A673 (cell line): ENCODE measurements around the gene MAGEA2B. TPM values are rescaled to one million over a fixed set of nuclear protein-coding genes. Genes with fewer than 3 reads are reported as not detected.
"Not testable (repeated sequence)": the region's sequence is repeated elsewhere in the genome, so short reads cannot be mapped to it uniquely, and the experiment has no call there.

Experiments used
- BruUV-seq: library from RNA; stranded (reverse); fragments of 400-500 nt; replicated peaks from 2 replicates; lab custom pipeline; 2021; lab: Mats Ljungman, UMichigan
- CTCF ChIA-PET: fragments of 300-600 bp; sonication (Branson Sonifier 250); formaldehyde crosslinking; loops from one replicate; lab custom pipeline; 2022; ENCODE audit warnings: antibody characterized with exemption; lab: Charles Lee
- POLR2A ChIA-PET: fragments of 300-600 bp; sonication (Branson Sonifier 250); formaldehyde crosslinking; loops from one replicate; lab custom pipeline; 2022; ENCODE audit warnings: antibody characterized with exemption; ENCODE audit not compliant: low non-redundant PET; lab: Charles Lee
- DNase-seq: peaks from one replicate; pipeline ENCODE4 v3.0.0-alpha.2; 2015; ENCODE audit warnings: low spot score
- H3K27ac ChIP-seq: fragments of 200-600 bp; sonication (generic); 2 replicates; pipeline ENCODE4 v1.5.1; 2016; ENCODE audit warnings: mixed run types, low read depth, mild to moderate bottlenecking, mixed read lengths, antibody characterized with exemption, low read length; ENCODE audit not compliant: poor library complexity, severe bottlenecking
- H3K27me3 ChIP-seq: fragments of 200-600 bp; sonication (generic); replicated peaks from 2 replicates; pipeline ENCODE4 v1.6.1; 2017; ENCODE audit warnings: mixed run types, low read depth, mild to moderate bottlenecking, mixed read lengths, antibody characterized with exemption, low read length; ENCODE audit not compliant: insufficient read depth, poor library complexity
- H3K36me3 ChIP-seq: fragments of 200-600 bp; sonication (generic); 2 replicates; pipeline ENCODE4 v1.6.1; 2016; ENCODE audit warnings: mixed run types, mild to moderate bottlenecking, mixed read lengths, antibody characterized with exemption, low read length; ENCODE audit not compliant: insufficient read depth, poor library complexity, severe bottlenecking
- H3K4me1 ChIP-seq: fragments of 200-600 bp; sonication (generic); 2 replicates; pipeline ENCODE4 v1.6.1; 2017; ENCODE audit warnings: mixed run types, mild to moderate bottlenecking, mixed read lengths, antibody characterized with exemption, low read length; ENCODE audit not compliant: insufficient read depth, poor library complexity, severe bottlenecking
- H3K4me3 ChIP-seq: fragments of 200-600 bp; sonication (generic); 2 replicates; pipeline ENCODE4 v1.5.1; 2016; ENCODE audit warnings: low read depth, mixed run types, mild to moderate bottlenecking, mixed read lengths, low read length; ENCODE audit not compliant: poor library complexity, severe bottlenecking
- H3K9me3 ChIP-seq: fragments of 200-600 bp; sonication (generic); 2 replicates; pipeline ENCODE4 v1.6.1; 2016; ENCODE audit warnings: mixed run types, low read depth, mild to moderate bottlenecking, mixed read lengths, antibody characterized with exemption, low read length; ENCODE audit not compliant: poor library complexity, severe bottlenecking
- intact Hi-C: fragments of 100-400 bp; cut with micrococcal nuclease; formaldehyde crosslinking; loops from one replicate; pipeline ENCODE4 v1.10.0; 2022; ENCODE audit not compliant: unreplicated experiment
- total RNA-seq: library from RNA; stranded (reverse); gene quantifications from 2 replicates; pipeline ENCODE4 v1.2.3, GENCODE V29; 2021

The MAGEA2B gene
- total RNA-seq, 1 experiment from 2014 or later, result not detected

DNA sequence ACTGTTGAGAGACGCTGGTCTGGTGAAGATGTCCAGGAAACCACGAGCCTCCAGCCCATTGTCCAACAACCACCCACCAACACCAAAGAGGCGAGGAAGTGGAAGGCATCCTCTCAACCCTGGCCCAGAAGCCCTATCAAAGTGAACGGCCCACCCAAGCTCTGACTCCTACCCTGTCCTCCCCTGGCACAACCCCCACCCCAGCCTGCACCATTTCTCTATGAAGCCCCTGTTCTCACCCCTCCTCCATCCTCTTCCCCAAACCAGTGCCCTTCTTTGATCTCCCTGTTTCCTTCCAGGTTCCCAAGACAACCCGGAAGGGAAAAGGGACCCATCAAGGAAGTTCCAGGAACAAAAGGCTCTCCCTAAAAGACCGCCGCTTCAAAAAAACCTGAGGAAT, 45.1 kb downstream of the MAGEA2B start:
- H3K36me3 ChIP-seq, H3K4me3 ChIP-seq, POLR2A ChIA-PET, H3K27ac ChIP-seq, intact Hi-C loops, H3K4me1 ChIP-seq, H3K9me3 ChIP-seq, BruUV-seq, H3K27me3 ChIP-seq, CTCF ChIA-PET, DNase-seq: not testable (repeated sequence)

GRCh38 chrX:152761582-152761981, 47.2 kb downstream of the MAGEA2B start:
- DNase-seq, CTCF ChIA-PET, H3K27ac ChIP-seq, H3K27me3 ChIP-seq, H3K36me3 ChIP-seq, intact Hi-C loops, BruUV-seq, H3K4me3 ChIP-seq, H3K9me3 ChIP-seq, H3K4me1 ChIP-seq, POLR2A ChIA-PET: not testable (repeated sequence)

GRCh38 chrX:152766562-152766961, 52.1 kb downstream of the MAGEA2B start:
- H3K4me3 ChIP-seq, H3K27me3 ChIP-seq, H3K9me3 ChIP-seq, BruUV-seq, intact Hi-C loops, H3K27ac ChIP-seq, DNase-seq, H3K36me3 ChIP-seq, H3K4me1 ChIP-seq, POLR2A ChIA-PET: not testable (repeated sequence)
- CTCF ChIA-PET, result interaction anchor here (0.6 kb wide), 1 partner anchor 52 kb away, joined by 4 read pairs; no protein-coding TSS in a partner anchor

Other genes with a start within 250 kb of the MAGEA2B start
- gene GABRQ, start 76.7 kb upstream of the MAGEA2B start, total RNA-seq, result not detected in 2 replicates
- not detected in 2 replicates for gene MAGEA3, start 15.8 kb upstream of the MAGEA2B start, total RNA-seq
- gene CSAG2, start 5.4 kb upstream of the MAGEA2B start, total RNA-seq, result not detected in 2 replicates
- not detected in 2 replicates for gene CSAG1, start 19.1 kb downstream of the MAGEA2B start, total RNA-seq
- not detected in 2 replicates for gene MAGEA12, start 19.1 kb downstream of the MAGEA2B start, total RNA-seq
- gene MAGEA2, start 39.2 kb downstream of the MAGEA2B start, total RNA-seq, result not detected in 2 replicates
- not detected in 2 replicates for gene CSAG3, start 44.6 kb downstream of the MAGEA2B start, total RNA-seq
- not detected in 2 replicates for gene MAGEA6, start 55.1 kb downstream of the MAGEA2B start, total RNA-seq
- gene CETN2, start 116.1 kb downstream of the MAGEA2B start, total RNA-seq, result 33.3 and 36.1 TPM in 2 replicates
- 44.4 and 52.0 TPM in 2 replicates for gene NSDHL, start 116.4 kb downstream of the MAGEA2B start, total RNA-seq
- gene ZNF185, start 183.4 kb downstream of the MAGEA2B start, total RNA-seq, result 2.1 and 2.2 TPM in 2 replicates